ENCODE results near the gene MGMT. TPM values are rescaled to one million over a fixed set of nuclear protein-coding genes. Genes with fewer than 3 reads are reported as not detected.

Gene MGMT
- polyA plus RNA-seq, 3 donors = 9.5 to 23.5 (median 17.5) TPM

GRCh38 chr10:129450391-129450790, 16.6 kb upstream of the MGMT start:
- WGBS (ENCODE audit: insufficient coverage) = 100% methylated on average over 2 of the region's 3 CpGs
- H3K9me3 ChIP-seq (replicated peaks in 1 of 2; ENCODE audit: control insufficient read depth in 1 of 2, insufficient read depth in 1 of 2, low read length in 2 of 2) = no peaks in the 10 kb centered on the region
- intact Hi-C loops (cut with micrococcal nuclease) = no loop called here
- no peaks in the 10 kb centered on the region for H3K36me3 ChIP-seq (replicated peaks in 1 of 2; ENCODE audit: control insufficient read depth in 1 of 2, insufficient read depth in 2 of 2, low read length in 2 of 2)
- H3K9ac ChIP-seq (ENCODE audit: insufficient read depth, low read length, poor library complexity, severe bottlenecking) = no peak overlapping the region
- Mint-ChIP-seq H3K27ac (no peak overlapping the region), H3K36me3 (no peaks in the 10 kb centered on the region), H3K27me3 (ENCODE audit: low read depth in 3 of 3) (peaks cover 4 to 8% (median 6%) of the 10 kb centered on the region in 3 donors), H3K4me3 (no peak overlapping the region), H3K4me1 (no peaks in the 10 kb centered on the region), H3K9me3 (peaks cover 0 to 3% (median 2%) of the 10 kb centered on the region in 7 donors)
- no peak for DNase-seq
- TF ChIP-seq, protein P1, sequence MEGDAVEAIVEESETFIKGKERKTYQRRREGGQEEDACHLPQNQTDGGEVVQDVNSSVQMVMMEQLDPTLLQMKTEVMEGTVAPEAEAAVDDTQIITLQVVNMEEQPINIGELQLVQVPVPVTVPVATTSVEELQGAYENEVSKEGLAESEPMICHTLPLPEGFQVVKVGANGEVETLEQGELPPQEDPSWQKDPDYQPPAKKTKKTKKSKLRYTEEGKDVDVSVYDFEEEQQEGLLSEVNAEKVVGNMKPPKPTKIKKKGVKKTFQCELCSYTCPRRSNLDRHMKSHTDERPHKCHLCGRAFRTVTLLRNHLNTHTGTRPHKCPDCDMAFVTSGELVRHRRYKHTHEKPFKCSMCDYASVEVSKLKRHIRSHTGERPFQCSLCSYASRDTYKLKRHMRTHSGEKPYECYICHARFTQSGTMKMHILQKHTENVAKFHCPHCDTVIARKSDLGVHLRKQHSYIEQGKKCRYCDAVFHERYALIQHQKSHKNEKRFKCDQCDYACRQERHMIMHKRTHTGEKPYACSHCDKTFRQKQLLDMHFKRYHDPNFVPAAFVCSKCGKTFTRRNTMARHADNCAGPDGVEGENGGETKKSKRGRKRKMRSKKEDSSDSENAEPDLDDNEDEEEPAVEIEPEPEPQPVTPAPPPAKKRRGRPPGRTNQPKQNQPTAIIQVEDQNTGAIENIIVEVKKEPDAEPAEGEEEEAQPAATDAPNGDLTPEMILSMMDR (IDR thresholded peaks at IDR 0.05) = no peak
- H3K4me2 ChIP-seq (replicated peaks; ENCODE audit: extremely low read depth, low read length, poor library complexity, severe bottlenecking) = no peak overlapping the region
- H4K20me1 ChIP-seq (ENCODE audit: insufficient read depth, low read length) = no peaks in the 10 kb centered on the region
- no peaks in the 10 kb centered on the region for H3K4me1 ChIP-seq (ENCODE audit: control insufficient read depth in 1 of 2, insufficient read depth in 2 of 2, low read length in 2 of 2)
- no peaks in the 10 kb centered on the region for H3K79me2 ChIP-seq (ENCODE audit: insufficient read depth, low read length)
- H3K27me3 ChIP-seq (ENCODE audit: control insufficient read depth in 2 of 2, insufficient read depth in 2 of 2, low read length in 2 of 2) = peaks cover 0 to 1% of the 10 kb centered on the region in 2 donors
- H3K4me3 ChIP-seq (replicated peaks in 1 of 3; ENCODE audit: low read depth in 2 of 3, low read length in 3 of 3) = no peak overlapping the region
- H2AFZ ChIP-seq (ENCODE audit: insufficient read depth, low read depth, low read length, poor library complexity, severe bottlenecking) = no peak overlapping the region
- H3K27ac ChIP-seq (ENCODE audit: low read depth in 1 of 2, low read length in 2 of 2) = no peak overlapping the region

DNA sequence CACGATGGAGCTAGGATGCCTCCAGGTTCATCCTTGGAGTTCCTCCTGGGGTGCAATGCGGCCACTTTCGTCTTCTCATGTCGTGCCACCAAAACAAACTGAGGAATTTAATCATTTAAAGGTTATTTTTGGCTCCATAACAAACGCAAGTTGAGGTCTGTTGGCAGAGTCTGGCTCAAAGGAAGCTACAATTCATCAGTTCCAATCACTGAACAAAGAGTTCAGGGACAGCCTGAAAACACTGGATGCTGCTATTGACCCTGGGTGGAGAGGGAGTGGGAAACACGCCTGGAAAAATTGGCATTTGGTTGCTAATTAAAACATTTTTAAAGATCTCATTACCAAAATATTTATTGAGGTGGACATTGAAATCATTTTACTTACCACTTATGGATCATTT, 11.4 kb upstream of the MGMT start:
- H3K36me3 ChIP-seq (replicated peaks in 1 of 2; ENCODE audit: control insufficient read depth in 1 of 2, insufficient read depth in 2 of 2, low read length in 2 of 2) = no peaks in the 10 kb centered on the region
- no peak overlapping the region for H3K27ac ChIP-seq (ENCODE audit: low read depth in 1 of 2, low read length in 2 of 2)
- H3K79me2 ChIP-seq (ENCODE audit: insufficient read depth, low read length) = no peaks in the 10 kb centered on the region
- peaks cover 6 to 8% of the 10 kb centered on the region in 2 donors for H3K27me3 ChIP-seq (ENCODE audit: control insufficient read depth in 2 of 2, insufficient read depth in 2 of 2, low read length in 2 of 2)
- no peak overlapping the region for H2AFZ ChIP-seq (ENCODE audit: insufficient read depth, low read depth, low read length, poor library complexity, severe bottlenecking)
- H3K4me2 ChIP-seq (replicated peaks; ENCODE audit: extremely low read depth, low read length, poor library complexity, severe bottlenecking) = no peak overlapping the region
- H3K36me3 Mint-ChIP-seq = no peaks in the 10 kb centered on the region
- TF ChIP-seq, protein P1 (IDR thresholded peaks at IDR 0.05) = no peak
- no peaks in the 10 kb centered on the region for H4K20me1 ChIP-seq (ENCODE audit: insufficient read depth, low read length)
- H3K9me3 ChIP-seq (replicated peaks in 1 of 2; ENCODE audit: control insufficient read depth in 1 of 2, insufficient read depth in 1 of 2, low read length in 2 of 2) = no peaks in the 10 kb centered on the region
- 85% methylated on average over 5 of the region's 6 CpGs for WGBS (ENCODE audit: insufficient coverage)
- H3K9me3 Mint-ChIP-seq = peaks cover 0 to 3% (median 2%) of the 10 kb centered on the region in 7 donors
- peaks cover 5 to 35% (median 15%) of the 10 kb centered on the region in 3 donors for H3K27me3 Mint-ChIP-seq (ENCODE audit: low read depth in 3 of 3)
- no peak overlapping the region for H3K9ac ChIP-seq (ENCODE audit: insufficient read depth, low read length, poor library complexity, severe bottlenecking)
- no peak for DNase-seq
- H3K4me1 Mint-ChIP-seq = no peaks in the 10 kb centered on the region
- H3K4me3 ChIP-seq (replicated peaks in 1 of 3; ENCODE audit: low read depth in 2 of 3, low read length in 3 of 3) = no peak overlapping the region
- intact Hi-C loops (cut with micrococcal nuclease) = no loop called here
- no peak overlapping the region for H3K27ac Mint-ChIP-seq
- no peaks in the 10 kb centered on the region for H3K4me1 ChIP-seq (ENCODE audit: control insufficient read depth in 1 of 2, insufficient read depth in 2 of 2, low read length in 2 of 2)
- H3K4me3 Mint-ChIP-seq = no peak overlapping the region

Measured in CD14-positive monocyte (primary cell).